22Rv1 (cell line): ENCODE data around the gene KRT8.

Source experiments
- CTCF ChIP-seq: fragments of 450-650 bp; IDR thresholded peaks from 2 replicates; pipeline ENCODE4 v1.5.1; 2017; ENCODE audit warnings: mild to moderate bottlenecking
- ZFX ChIP-seq: fragments of 450-650 bp; IDR thresholded peaks from 2 replicates; pipeline ENCODE4 v1.6.1; 2017; ENCODE audit warnings: antibody characterized with exemption, borderline replicate concordance

GRCh38 chr12:52892207-52892852, 12.5 kb downstream of the KRT8 start:
- TF ChIP-seq CTCF (no peak), ZFX (no peak)
